22Rv1 (cell line): Measurements from ENCODE around the gene TTC21A.

Experiments
- CTCF ChIP-seq: fragments of 450-650 bp; IDR thresholded peaks from 2 replicates; pipeline ENCODE4 v1.5.1; 2017; ENCODE audit warnings: mild to moderate bottlenecking
- ZFX ChIP-seq: fragments of 450-650 bp; IDR thresholded peaks from 2 replicates; pipeline ENCODE4 v1.6.1; 2017; ENCODE audit warnings: antibody characterized with exemption, borderline replicate concordance

GRCh38 chr3:39094851-39095677, 12.4 kb upstream of the TTC21A start:
- TF ChIP-seq CTCF (no peak), ZFX (no peak)
